ENCODE results near the gene CLPSL1. TPM values are rescaled to one million over a fixed set of nuclear protein-coding genes. Genes with fewer than 3 reads are reported as not detected.

The CLPSL1 gene
- total and polyA plus RNA-seq, 2 donors (not counting 1 experiment from before 2014, with no cell fraction given), result not detected

GRCh38 chr6:35731736-35732532, 48.9 kb upstream of the CLPSL1 start:
- Histone ChIP-seq H3K9me3 (ENCODE audit: control extremely low read depth in 1 of 3, control insufficient read depth in 2 of 3, insufficient read depth in 1 of 3, low read length in 2 of 3) (no peaks in the 10 kb centered on the region), H4K20me1 (ENCODE audit: control insufficient read depth, insufficient read depth, low read length, poor library complexity, severe bottlenecking) (no peaks in the 10 kb centered on the region), H3K4me2 (replicated peaks; ENCODE audit: low read depth, low read length, poor library complexity, severe bottlenecking) (peak overlapping the region; percentile 89), H3K4me1 (ENCODE audit: control insufficient read depth in 2 of 2, insufficient read depth in 2 of 2, low read length in 2 of 2) (peaks cover 51 to 61% of the 10 kb centered on the region in 2 donors), H3K27me3 (replicated peaks in 1 of 4; ENCODE audit: control extremely low read depth in 1 of 4, control insufficient read depth in 3 of 4, insufficient read depth in 4 of 4, low read length in 3 of 4) (peaks cover 0 to 1% (median 0%) of the 10 kb centered on the region in 4 experiments), H3K4me3 (ENCODE audit: control extremely low read depth in 1 of 5, extremely low read depth in 1 of 5, insufficient read depth in 1 of 5, low read depth in 2 of 5, low read length in 4 of 5) (peak overlapping the region; percentile 39 to 99 (median 92)), H3K27ac (ENCODE audit: low read length in 2 of 2) (peak overlapping the region; percentile 94 to 99), H3K9ac (ENCODE audit: low read length) (peak overlapping the region; percentile 93), H2AFZ (ENCODE audit: insufficient read depth, low read depth, low read length, poor library complexity, severe bottlenecking) (peak overlapping the region; percentile 82), H3K79me2 (ENCODE audit: control insufficient read depth, insufficient read depth, low read length) (no peaks in the 10 kb centered on the region), H3K36me3 (replicated peaks in 1 of 2; ENCODE audit: control extremely low read depth in 1 of 2, control insufficient read depth in 1 of 2, extremely low read depth in 1 of 2, insufficient read depth in 2 of 2, low read length in 1 of 2) (no peaks in the 10 kb centered on the region)
- Mint-ChIP-seq H3K4me1 (peaks cover 60% of the 10 kb centered on the region), H3K4me3 (peak overlapping the region; percentile 94), H3K27me3 (peaks cover under 1% of the 10 kb centered on the region), H3K27ac (peak overlapping the region; percentile 96), H3K9me3 (ENCODE audit: insufficient read depth) (no peaks in the 10 kb centered on the region)
- TF ChIP-seq CTCF (IDR thresholded peaks at IDR 0.05), result peak; percentile 11
- TF ChIP-seq EZH2 (IDR thresholded peaks at IDR 0.05; ENCODE audit: borderline replicate concordance, insufficient read depth, low read depth, low read length, poor library complexity, severe bottlenecking), result no peak
- intact Hi-C loops (cut with micrococcal nuclease), result loop anchor here (1.0 to 5.0 kb wide), 3 partner anchors 44 to 265 kb away; partner anchors contain the start of genes FKBP5 and RPL10A
- DNase-seq (peak; percentile 95), ATAC-seq (ENCODE audit: low read depth) (peak; percentile 64)
- POLR2A ChIA-PET, result interaction anchor here (0.6 to 1.4 kb wide), 7 partner anchors 12 to 401 kb away, joined by 3 to 6 read pairs (median 4); no protein-coding TSS in a partner anchor
- CTCF ChIA-PET, result interaction anchor here (0.7 to 12.6 kb wide), 9 partner anchors 12 to 404 kb away, joined by 3 to 369 read pairs (median 4); partner anchors contain the start of gene FKBP5
- under 1% methylated on average over 42 of the region's 61 CpGs for WGBS (ENCODE audit: insufficient coverage)

- no peak overlapping the region for H3K4me2 ChIP-seq (replicated peaks; ENCODE audit: low read depth, low read length, poor library complexity, severe bottlenecking)
- H3K27ac Mint-ChIP-seq, result peak overlapping the region; percentile 32
- H3K9me3 Mint-ChIP-seq (ENCODE audit: insufficient read depth), result no peaks in the 10 kb centered on the region
- H2AFZ ChIP-seq (ENCODE audit: insufficient read depth, low read depth, low read length, poor library complexity, severe bottlenecking), result no peak overlapping the region
- ATAC-seq (ENCODE audit: low read depth) (no peak), DNase-seq (no peak)
- peak overlapping the region; percentile 23 for H3K4me3 Mint-ChIP-seq
- 92% methylated on average over 6 of the region's 8 CpGs for WGBS (ENCODE audit: insufficient coverage)
- H3K4me1 ChIP-seq (ENCODE audit: control insufficient read depth in 2 of 2, insufficient read depth in 2 of 2, low read length in 2 of 2), result peaks cover 38 to 52% of the 10 kb centered on the region in 2 donors
- TF ChIP-seq EZH2 (IDR thresholded peaks at IDR 0.05; ENCODE audit: borderline replicate concordance, insufficient read depth, low read depth, low read length, poor library complexity, severe bottlenecking), result no peak
- no peak for TF ChIP-seq CTCF (IDR thresholded peaks at IDR 0.05)
- H3K36me3 ChIP-seq (replicated peaks in 1 of 2; ENCODE audit: control extremely low read depth in 1 of 2, control insufficient read depth in 1 of 2, extremely low read depth in 1 of 2, insufficient read depth in 2 of 2, low read length in 1 of 2), result no peaks in the 10 kb centered on the region
- H3K9ac ChIP-seq (ENCODE audit: low read length), result no peak overlapping the region
- no peaks in the 10 kb centered on the region for H4K20me1 ChIP-seq (ENCODE audit: control insufficient read depth, insufficient read depth, low read length, poor library complexity, severe bottlenecking)
- no peaks in the 10 kb centered on the region for H3K9me3 ChIP-seq (ENCODE audit: control extremely low read depth in 1 of 3, control insufficient read depth in 2 of 3, insufficient read depth in 1 of 3, low read length in 2 of 3)
- H3K4me3 ChIP-seq (ENCODE audit: control extremely low read depth in 1 of 5, extremely low read depth in 1 of 5, insufficient read depth in 1 of 5, low read depth in 2 of 5, low read length in 4 of 5), result no peak overlapping the region
- intact Hi-C loops (cut with micrococcal nuclease), result loop anchor here (5.0 kb wide), 1 partner anchor 266 kb away; the partner anchor contains the start of gene RPL10A
- no peaks in the 10 kb centered on the region for H3K27me3 Mint-ChIP-seq
- peaks cover 51% of the 10 kb centered on the region for H3K4me1 Mint-ChIP-seq
- no peaks in the 10 kb centered on the region for H3K27me3 ChIP-seq (replicated peaks in 1 of 4; ENCODE audit: control extremely low read depth in 1 of 4, control insufficient read depth in 3 of 4, insufficient read depth in 4 of 4, low read length in 3 of 4)
- no peak overlapping the region for H3K27ac ChIP-seq (ENCODE audit: low read length in 2 of 2)
- POLR2A ChIA-PET, result no interaction called here
- CTCF ChIA-PET, result interaction anchor here (1.1 to 12.6 kb wide), 10 partner anchors 9 to 361 kb away, joined by 3 to 369 read pairs (median 30); partner anchors contain the start of gene FKBP5
- no peaks in the 10 kb centered on the region for H3K79me2 ChIP-seq (ENCODE audit: control insufficient read depth, insufficient read depth, low read length)
Observed at GRCh38 chr6:35733633-35734032, 47.2 kb upstream of the CLPSL1 start.
